HCT116 (cell line): Measurements from ENCODE around the gene INSL3. TPM values are rescaled to one million over a fixed set of nuclear protein-coding genes. Genes with fewer than 3 reads are reported as not detected.

Source experiments
- ATAC-seq: fragments of 200-7000 bp; cut with Tn5 transposase; 2 replicates; pipeline ENCODE4 v1.9.1; 2020; ENCODE audit warnings: mild to moderate bottlenecking, moderate library complexity
- BruUV-seq: library from RNA; stranded (reverse); fragments of 400-500 nt; replicated peaks from 2 replicates; lab custom pipeline; 2021; lab: Mats Ljungman, UMichigan
- CTCF ChIA-PET: fragments of 300-600 bp; sonication (Branson Sonifier 250); formaldehyde crosslinking; loops from one replicate; lab custom pipeline; 2021; ENCODE audit warnings: antibody characterized with exemption; lab: Charles Lee
- POLR2A ChIA-PET: fragments of 300-600, 350-600 bp; sonication (Branson Sonifier 250); formaldehyde crosslinking; loops from one replicate; lab custom pipeline; 2021; ENCODE audit warnings: antibody characterized with exemption; lab: Charles Lee
- RAD21 ChIA-PET, 2 experiments: fragments of 300-600 bp; sonication (Branson Sonifier 250); formaldehyde crosslinking; loops; one replicate each; lab custom pipeline; 2023; ENCODE audit warnings: low total read pairs in 2 of 2; ENCODE audit not compliant: uncharacterized antibody in 2 of 2, unreplicated experiment in 2 of 2, low non-redundant PET in 1 of 2; lab: Charles Lee
- DNase-seq: peaks from one replicate; pipeline ENCODE4 v3.0.0-alpha.2; 2010; ENCODE audit warnings: low read depth, low spot score
- H2AFZ ChIP-seq: fragments of 200-600 bp; shearing (Covaris generic), sonication (generic); 2 replicates; pipeline ENCODE4 v1.6.1; 2017; ENCODE audit warnings: low read depth, mixed run types, mixed read lengths, antibody characterized with exemption, low read length; ENCODE audit not compliant: poor library complexity, severe bottlenecking
- H3K27ac ChIP-seq: 2 replicates; pipeline ENCODE4 v1.5.1; 2012; ENCODE audit warnings: low read depth, low read length
- H3K27me3 ChIP-seq: fragments of 200-600 bp; sonication (generic); 2 replicates; pipeline ENCODE4 v1.6.1; 2016; ENCODE audit warnings: mixed run types, low read length, mixed read lengths; ENCODE audit not compliant: insufficient read depth
- H3K36me3 ChIP-seq, 2 experiments: fragments of 200-500 bp in 1 of 2; fragments of 200-600 bp in 1 of 2; sonication (Bioruptor generic) in 1 of 2; sonication (generic) in 1 of 2; 2 replicates each; pipeline versions ENCODE4 v1.5.1 to v1.6.1; 2014 to 2016; ENCODE audit warnings: low read length in 2 of 2, inconsistent platforms in 1 of 2, mixed read lengths in 1 of 2, mixed run types in 1 of 2; ENCODE audit not compliant: insufficient read depth in 2 of 2, control insufficient read depth in 1 of 2
- H3K4me1 ChIP-seq, 2 experiments: fragments of 200-600 bp in 1 of 2; sonication (generic) in 1 of 2; 2 replicates each; pipeline versions ENCODE4 v1.5.1 to v1.6.1; 2012 to 2017; ENCODE audit warnings: low read length in 2 of 2, inconsistent platforms in 1 of 2, mild to moderate bottlenecking in 1 of 2, mixed read lengths in 1 of 2, mixed run types in 1 of 2, moderate library complexity in 1 of 2; ENCODE audit not compliant: insufficient read depth in 2 of 2, control insufficient read depth in 1 of 2
- H3K4me2 ChIP-seq: fragments of 200-600 bp; sonication (generic); 2 replicates; pipeline ENCODE4 v1.6.1; 2017; ENCODE audit warnings: mixed run types, low read length, mixed read lengths
- H3K4me3 ChIP-seq, 2 experiments: fragments of 200-600 bp in 1 of 2; sonication (generic) in 1 of 2; replicated peaks in 1 of 2; 2 replicates each; pipeline ENCODE4 v1.5.1; 2011 to 2016; ENCODE audit warnings: low read length in 2 of 2, control low read depth in 1 of 2, low read depth in 1 of 2, mild to moderate bottlenecking in 1 of 2, mixed read lengths in 1 of 2, mixed run types in 1 of 2
- H3K79me2 ChIP-seq: fragments of 200-600 bp; sonication (generic); 2 replicates; pipeline ENCODE4 v1.6.1; 2017; ENCODE audit warnings: mild to moderate bottlenecking, mixed run types, low read length, moderate library complexity, mixed read lengths; ENCODE audit not compliant: insufficient read depth
- H3K9ac ChIP-seq: fragments of 200-600 bp; sonication (generic); 2 replicates; pipeline ENCODE4 v1.6.1; 2016; ENCODE audit warnings: low read length, mixed read lengths
- H3K9me2 ChIP-seq: fragments of 200-600 bp; sonication (generic), shearing (Covaris generic); 2 replicates; pipeline ENCODE4 v1.6.1; 2017; ENCODE audit warnings: mixed run types, mild to moderate bottlenecking, moderate library complexity; ENCODE audit not compliant: insufficient read depth
- H3K9me3 ChIP-seq, 2 experiments: fragments of 200-500 bp in 1 of 2; fragments of 200-600 bp in 1 of 2; sonication (Bioruptor generic) in 1 of 2; sonication (generic) in 1 of 2; 2 replicates each; pipeline ENCODE4 v1.6.1; 2014 to 2017; ENCODE audit warnings: low read length in 2 of 2, mixed read lengths in 2 of 2, inconsistent platforms in 1 of 2, low read depth in 1 of 2, mild to moderate bottlenecking in 1 of 2, mixed run types in 1 of 2, moderate library complexity in 1 of 2; ENCODE audit not compliant: control insufficient read depth in 1 of 2, insufficient read depth in 1 of 2
- H4K20me1 ChIP-seq: fragments of 200-600 bp; sonication (generic), shearing (Covaris generic); 2 replicates; pipeline ENCODE4 v1.6.1; 2017; ENCODE audit warnings: mixed run types, mild to moderate bottlenecking, moderate library complexity; ENCODE audit not compliant: insufficient read depth
- CTCF ChIP-seq, 3 experiments: fragments of 200-600 bp in 1 of 3; sonication (generic) in 1 of 3; IDR thresholded peaks in 2 of 3; conservative IDR thresholded peaks in 1 of 3; 2 replicates each; pipeline ENCODE4 v1.5.1; 2012 to 2017; ENCODE audit warnings: low read depth in 2 of 3, low read length in 2 of 3, antibody characterized with exemption in 1 of 3, borderline replicate concordance in 1 of 3, control low read depth in 1 of 3, mild to moderate bottlenecking in 1 of 3, mixed read lengths in 1 of 3, mixed run types in 1 of 3, moderate library complexity in 1 of 3; ENCODE audit not compliant: insufficient read depth in 1 of 3
- FOSL1 ChIP-seq: IDR thresholded peaks from 2 replicates; pipeline ENCODE4 v1.6.1; 2012; ENCODE audit warnings: low read depth
- POLR2A ChIP-seq: IDR thresholded peaks from 2 replicates; pipeline ENCODE4 v1.7.0; 2011; ENCODE audit warnings: borderline replicate concordance; ENCODE audit not compliant: insufficient read depth, insufficient read length; ENCODE audit errors: extremely low read depth
- POLR2AphosphoS5 ChIP-seq: IDR thresholded peaks from 2 replicates; pipeline ENCODE4 v1.6.1; 2011; ENCODE audit warnings: mild to moderate bottlenecking, low read depth, low read length, moderate library complexity
- RAD21 ChIP-seq: IDR thresholded peaks from 2 replicates; pipeline ENCODE4 v1.6.1; 2012; ENCODE audit warnings: low read depth, mild to moderate bottlenecking
- YY1 ChIP-seq: IDR thresholded peaks from 2 replicates; pipeline ENCODE4 v1.6.1; 2011; ENCODE audit warnings: low read length, low read depth, moderate library complexity, mild to moderate bottlenecking; ENCODE audit not compliant: insufficient replicate concordance; ENCODE audit errors: extremely low read depth
- ZBTB33 ChIP-seq: IDR thresholded peaks from 2 replicates; pipeline ENCODE4 v1.6.1; 2011; ENCODE audit warnings: mild to moderate bottlenecking, low read length, moderate library complexity; ENCODE audit not compliant: insufficient replicate concordance; ENCODE audit errors: extremely low read depth
- ZFX ChIP-seq: fragments of 450-650 bp; IDR thresholded peaks from 2 replicates; pipeline ENCODE4 v1.6.1; 2017
- intact Hi-C: fragments of 100-400 bp; cut with micrococcal nuclease; formaldehyde crosslinking; loops from 2 replicates; pipeline ENCODE4 v1.10.0; 2022
- total RNA-seq: library from RNA; stranded (reverse); gene quantifications from one replicate; pipeline ENCODE4 v1.2.1, GENCODE V29; 2021; ENCODE audit not compliant: unreplicated experiment

The INSL3 gene
- total RNA-seq, 1 experiment from 2014 or later: 0.96 TPM

- Histone ChIP-seq H3K9me3 (no peaks in the 10 kb centered on the region), H3K79me2 (0 out of 2 replicates have a peak, but pooled peaks cover 2% of the 10 kb centered on the region), H3K27me3 (no peaks in the 10 kb centered on the region), H3K36me3 (peaks cover under 1 to 9% of the 10 kb centered on the region in 2 experiments; a peak in 2 of 4 replicates), H3K9ac (no peak overlapping the region), H3K27ac (no peak overlapping the region), H3K4me1 (peaks cover 19 to 36% of the 10 kb centered on the region in 2 experiments), H3K4me3 (no peak overlapping the region), H3K4me2 (no peak overlapping the region), H3K9me2 (no peaks in the 10 kb centered on the region), H2AFZ (no peak overlapping the region), H4K20me1 (peaks cover 5% of the 10 kb centered on the region; the same call in 1 of the 2 replicates)
- POLR2A ChIA-PET: no interaction called here
- BruUV-seq: no TSS peak
- DNase-seq (no peak), ATAC-seq (no peak)
- RAD21 ChIA-PET: no interaction called here
- CTCF ChIA-PET: interaction anchor here (2.1 to 3.4 kb wide), 2 partner anchors 9 to 64 kb away, joined by 9 to 39 read pairs; partner anchors contain the start of genes CCDC124 and RPL18A
- TF ChIP-seq CTCF (IDR thresholded peaks at IDR 0.05 in 2 of 3, conservative IDR thresholded peaks at IDR 0.05 in 1 of 3; ENCODE audit: borderline replicate concordance in 1 of 3, insufficient read depth in 1 of 3, low read depth in 2 of 3, low read length in 2 of 3): no peak
- no peak for TF ChIP-seq YY1
- intact Hi-C loops: no loop called here
Observed at GRCh38 chr19:17868669-17869068, 47.4 kb upstream of the INSL3 start.

GRCh38 chr19:17866964-17867486 is 45.7 kb upstream of the INSL3 start:
- H3K4me1 ChIP-seq: peaks cover 26 to 50% of the 10 kb centered on the region in 2 experiments
- H3K4me2 ChIP-seq: no peak overlapping the region
- H3K79me2 ChIP-seq: peaks cover 18% of the 10 kb centered on the region
- CTCF ChIA-PET: no interaction called here
- no peak overlapping the region for H3K9ac ChIP-seq
- peaks cover 17% of the 10 kb centered on the region; the same call in 1 of the 2 replicates for H4K20me1 ChIP-seq
- no peak overlapping the region for H3K4me3 ChIP-seq
- no peak overlapping the region for H2AFZ ChIP-seq
- no TSS peak for BruUV-seq
- POLR2A ChIA-PET: interaction anchor here (1.4 kb wide), 1 partner anchor 8 kb away, joined by 5 read pairs; no protein-coding TSS in a partner anchor
- no peaks in the 10 kb centered on the region for H3K9me3 ChIP-seq
- intact Hi-C loops: no loop called here
- ATAC-seq (no peak), DNase-seq (no peak)
- no peaks in the 10 kb centered on the region for H3K27me3 ChIP-seq
- no peak for TF ChIP-seq RAD21
- no peak for TF ChIP-seq ZBTB33
- no peak for TF ChIP-seq FOSL1
- TF ChIP-seq POLR2AphosphoS5: no peak
- TF ChIP-seq POLR2A: no peak
- no peak for TF ChIP-seq ZFX
- H3K9me2 ChIP-seq: no peaks in the 10 kb centered on the region
- RAD21 ChIA-PET: no interaction called here
- no peak overlapping the region for H3K27ac ChIP-seq
- peaks cover 11 to 26% of the 10 kb centered on the region in 2 experiments for H3K36me3 ChIP-seq
